H1 (cell line): ENCODE data around the gene PLCB2. TPM values are rescaled to one million over a fixed set of nuclear protein-coding genes. Genes with fewer than 3 reads are reported as not detected.
A peak's percentile ranks its signal among the peaks of the same experiment; 100 is the strongest.

ENCODE experiments used
- CTCF ChIA-PET: fragments of 300-600 bp; sonication (Branson Sonifier 250); formaldehyde crosslinking; loops from one replicate; lab custom pipeline; 2021; ENCODE audit not compliant: partially characterized antibody; lab: Charles Lee
- POLR2A ChIA-PET: fragments of 300-600 bp; sonication (Branson Sonifier 250); formaldehyde crosslinking; loops from one replicate; lab custom pipeline; 2021; ENCODE audit warnings: inconsistent platforms; ENCODE audit not compliant: partially characterized antibody; lab: Charles Lee
- DNase-seq, 2 experiments: peaks; one replicate each; pipeline versions ENCODE4 v3.0.0 to v3.0.0-alpha.2; 2010 to 2022; ENCODE audit warnings: low spot score in 2 of 2, low read depth in 1 of 2, mixed read lengths in 1 of 2
- FAIRE-seq: peaks from 2 replicates; lab custom pipeline; 2011; peaks lifted over from hg19 to GRCh38; lab: Jason Lieb, UNC
- H2AFZ ChIP-seq: 2 replicates; pipeline ENCODE4 v1.8.1; 2012; ENCODE audit warnings: low read length, inconsistent platforms
- H2AK5ac ChIP-seq: 2 replicates; pipeline ENCODE4 v1.6.1; 2013; ENCODE audit warnings: low read depth, low read length
- H2BK120ac ChIP-seq: replicated peaks from 2 replicates; pipeline ENCODE3; 2013; ENCODE audit warnings: low read depth, low read length, inconsistent platforms
- H2BK12ac ChIP-seq: 2 replicates; pipeline ENCODE4 v1.6.1; 2013; ENCODE audit warnings: low read depth, low read length
- H2BK15ac ChIP-seq: 2 replicates; pipeline ENCODE4 v1.6.1; 2013; ENCODE audit warnings: low read length
- H2BK20ac ChIP-seq: 2 replicates; pipeline ENCODE4 v1.6.1; 2013; ENCODE audit warnings: low read length
- H2BK5ac ChIP-seq: 2 replicates; pipeline ENCODE4 v1.6.1; 2013; ENCODE audit warnings: low read depth, low read length
- H3K14ac ChIP-seq: 2 replicates; pipeline ENCODE4 v1.6.1; 2013; ENCODE audit warnings: inconsistent platforms; ENCODE audit not compliant: insufficient read length
- H3K18ac ChIP-seq: 2 replicates; pipeline ENCODE4 v1.6.1; 2013; ENCODE audit warnings: low read length; ENCODE audit errors: extremely low read depth
- H3K23ac ChIP-seq: 2 replicates; pipeline ENCODE4 v1.6.1; 2013; ENCODE audit warnings: inconsistent platforms; ENCODE audit not compliant: insufficient read length
- H3K23me2 ChIP-seq: 2 replicates; pipeline ENCODE4 v1.6.1; 2013; ENCODE audit warnings: low read depth, low read length
- H3K27ac ChIP-seq: 2 replicates; pipeline ENCODE4 v1.6.1; 2011; ENCODE audit warnings: low read depth, low read length, inconsistent platforms
- H3K27me3 ChIP-seq, 4 experiments: replicated peaks in 1 of 4; 1 replicate in 1 of 4; 2 replicates in 3 of 4; pipeline versions ENCODE4 v1.6.1 to v1.8.1; 2011 to 2013; ENCODE audit warnings: low read length in 3 of 4, mild to moderate bottlenecking in 3 of 4, inconsistent platforms in 2 of 4, mixed read lengths in 2 of 4, moderate library complexity in 1 of 4; ENCODE audit not compliant: control insufficient read depth in 3 of 4, insufficient read depth in 3 of 4; ENCODE audit errors: extremely low read depth in 1 of 4
- H3K36me3 ChIP-seq, 4 experiments: 2 replicates each; pipeline versions ENCODE4 v1.6.1 to v1.8.1; 2011 to 2013; ENCODE audit warnings: mild to moderate bottlenecking in 4 of 4, low read length in 3 of 4, moderate library complexity in 2 of 4, control low read depth in 1 of 4, inconsistent platforms in 1 of 4; ENCODE audit not compliant: insufficient read depth in 4 of 4, control insufficient read depth in 2 of 4
- H3K4ac ChIP-seq: replicated peaks from 2 replicates; pipeline ENCODE3; 2013; ENCODE audit warnings: low read length, low read depth, mixed read lengths, inconsistent platforms; ENCODE audit not compliant: insufficient read length
- H3K4me1 ChIP-seq, 4 experiments: replicated peaks in 1 of 4; 1 replicate in 1 of 4; 2 replicates in 3 of 4; pipeline versions ENCODE4 v1.6.1 to v1.8.1; 2011 to 2013; ENCODE audit warnings: low read length in 3 of 4, inconsistent platforms in 2 of 4, mixed read lengths in 1 of 4; ENCODE audit not compliant: insufficient read depth in 4 of 4, control insufficient read depth in 3 of 4
- H3K4me2 ChIP-seq, 2 experiments: 2 replicates each; pipeline versions ENCODE4 v1.6.1 to v1.8.1; 2011 to 2013; ENCODE audit warnings: low read depth in 2 of 2, low read length in 2 of 2, control low read depth in 1 of 2, inconsistent platforms in 1 of 2, mild to moderate bottlenecking in 1 of 2; ENCODE audit not compliant: insufficient read depth in 1 of 2
- H3K4me3 ChIP-seq, 4 experiments: fragments of 200-600, 300-600 bp in 1 of 4; sonication (generic), shearing (Covaris generic), sonication (Bioruptor Twin) in 1 of 4; 2 replicates each; pipeline versions ENCODE4 v1.5.1 to v1.8.1; 2011 to 2016; ENCODE audit warnings: low read length in 4 of 4, low read depth in 3 of 4, control low read depth in 2 of 4, inconsistent platforms in 2 of 4, mild to moderate bottlenecking in 2 of 4, mixed read lengths in 1 of 4, moderate library complexity in 1 of 4; ENCODE audit not compliant: insufficient read depth in 2 of 4; ENCODE audit errors: extremely low read depth in 1 of 4
- H3K56ac ChIP-seq: replicated peaks from 2 replicates; pipeline ENCODE3; 2013; ENCODE audit warnings: low read depth, mild to moderate bottlenecking, mixed read lengths, low read length, inconsistent platforms; ENCODE audit not compliant: insufficient read length
- H3K79me1 ChIP-seq: 2 replicates; pipeline ENCODE4 v1.6.1; 2013; ENCODE audit warnings: low read depth, low read length, control low read depth
- H3K79me2 ChIP-seq, 2 experiments: 2 replicates each; pipeline versions ENCODE4 v1.6.1 to v1.8.1; 2012 to 2013; ENCODE audit warnings: low read length in 2 of 2, mild to moderate bottlenecking in 2 of 2, inconsistent platforms in 1 of 2; ENCODE audit not compliant: insufficient read depth in 2 of 2, control insufficient read depth in 1 of 2
- H3K9ac ChIP-seq, 4 experiments: replicated peaks in 1 of 4; 1 replicate in 1 of 4; 2 replicates in 3 of 4; pipeline versions ENCODE4 v1.6.1 to v1.8.1; 2011 to 2013; ENCODE audit warnings: low read depth in 3 of 4, low read length in 3 of 4, control low read depth in 2 of 4, mild to moderate bottlenecking in 2 of 4, moderate library complexity in 2 of 4, inconsistent platforms in 1 of 4; ENCODE audit errors: extremely low read depth in 1 of 4
- H3K9me3 ChIP-seq, 2 experiments: 2 replicates each; pipeline versions ENCODE4 v1.6.1 to v1.8.1; 2012 to 2013; ENCODE audit warnings: mild to moderate bottlenecking in 2 of 2, moderate library complexity in 2 of 2, control low read depth in 1 of 2, inconsistent platforms in 1 of 2, low read depth in 1 of 2, low read length in 1 of 2, mixed read lengths in 1 of 2; ENCODE audit not compliant: insufficient read depth in 2 of 2
- H4K20me1 ChIP-seq, 2 experiments: replicated peaks in 1 of 2; 2 replicates each; pipeline versions ENCODE3 to v1.8.1; 2011 to 2013; ENCODE audit warnings: inconsistent platforms in 2 of 2, low read length in 2 of 2, mild to moderate bottlenecking in 1 of 2; ENCODE audit not compliant: insufficient read depth in 2 of 2, control insufficient read depth in 1 of 2
- H4K5ac ChIP-seq: 2 replicates; pipeline ENCODE4 v1.6.1; 2013; ENCODE audit warnings: low read length, low read depth, mixed read lengths, inconsistent platforms; ENCODE audit not compliant: insufficient read length
- H4K8ac ChIP-seq: 2 replicates; pipeline ENCODE4 v1.8.0; 2013; ENCODE audit warnings: mild to moderate bottlenecking, moderate library complexity, low read length, inconsistent platforms; ENCODE audit not compliant: insufficient read depth; ENCODE audit errors: extremely low read depth
- H4K91ac ChIP-seq: replicated peaks from 2 replicates; pipeline ENCODE3; 2013; ENCODE audit warnings: low read length, mixed read lengths, inconsistent platforms; ENCODE audit not compliant: insufficient read length
- CBX5 ChIP-seq: fragments of 300-800, 300-1000 bp; sonication (generic); IDR thresholded peaks from 2 replicates; pipeline ENCODE4 v1.7.1; 2016; ENCODE audit warnings: antibody characterized with exemption, low read length, low read depth
- CTCF ChIP-seq, 3 experiments: IDR thresholded peaks; 1 replicate in 2 of 3; 2 replicates in 1 of 3; pipeline versions ENCODE4 v1.5.1 to v1.6.1; 2011; ENCODE audit warnings: low read length in 3 of 3, mild to moderate bottlenecking in 3 of 3, inconsistent platforms in 2 of 3, low read depth in 1 of 3, moderate library complexity in 1 of 3; ENCODE audit not compliant: insufficient read depth in 1 of 3; ENCODE audit errors: control extremely low read depth in 1 of 3
- EZH2 ChIP-seq: fragments of 200-600 bp; sonication (generic); IDR thresholded peaks from 2 replicates; pipeline ENCODE4 v1.7.1; 2012; ENCODE audit warnings: low read depth, mild to moderate bottlenecking, moderate library complexity, low read length, inconsistent platforms; ENCODE audit not compliant: severe bottlenecking
- JUN ChIP-seq: IDR thresholded peaks from 2 replicates; pipeline ENCODE4 v1.6.1; 2011; ENCODE audit warnings: low read depth, mild to moderate bottlenecking, improper control_type of control experiment, low read length
- NANOG ChIP-seq: IDR thresholded peaks from 2 replicates; pipeline ENCODE4 v1.6.1; 2011; ENCODE audit warnings: low read length, low read depth, mild to moderate bottlenecking, inconsistent platforms; ENCODE audit not compliant: insufficient read depth, poor library complexity, severe bottlenecking
- RFX5 ChIP-seq: IDR thresholded peaks from 2 replicates; pipeline ENCODE4 v1.6.1; 2011; ENCODE audit warnings: low read depth, low read length, improper control_type of control experiment, borderline replicate concordance
- TEAD4 ChIP-seq: IDR thresholded peaks from 2 replicates; pipeline ENCODE4 v1.6.1; 2012; ENCODE audit warnings: low read depth, low read length, inconsistent platforms, mixed read lengths
- ZNF274 ChIP-seq: IDR thresholded peaks from 2 replicates; pipeline ENCODE4 v1.7.0; 2012; ENCODE audit warnings: low read length, borderline replicate concordance; ENCODE audit errors: extremely low read depth
- WGBS, 2 experiments: shearing (Covaris generic) in 1 of 2; methylation state at CpG; one replicate each; pipeline versions ENCODE4 v1.1.6 to v1.1.7; 2013 to 2015; ENCODE audit warnings: low lambda C conversion rate in 2 of 2, mixed read lengths in 2 of 2, inconsistent platforms in 1 of 2, low coverage in 1 of 2, missing lambda C conversion rate in 1 of 2; ENCODE audit not compliant: insufficient replicate concordance in 2 of 2, insufficient coverage in 1 of 2, insufficient read length in 1 of 2; ENCODE audit errors: extremely low coverage in 1 of 2, missing lambda C conversion rate in 1 of 2; 5-methylcytosine and 5-hydroxymethylcytosine counted together
- polyA plus RNA-seq, 7 experiments: library from polyadenylated mRNA; depleted of rRNA in 3 of 7; stranded (reverse) in 5 of 7; unstranded in 2 of 7; fragments of >200 nt in 5 of 7; fragments of 200-250 nt in 2 of 7; gene quantifications; 1 replicate in 5 of 7; 2 replicates in 1 of 7; 4 replicates in 1 of 7; pipeline versions ENCODE4 v1.2.1 to v1.2.3, GENCODE V29; 2011 to 2013; ENCODE audit warnings: missing spikeins in 2 of 7, mixed read lengths in 2 of 7
- total RNA-seq: library from RNA; stranded (reverse); fragmentation: NEBNext Ultra II Directional; extraction: Animal tissue kit (Norgen Biotek cat#: 25700); gene quantifications from 2 replicates; pipeline ENCODE4 v1.2.1, GENCODE V29; 2021

PLCB2 gene
- total and polyA plus RNA-seq, 2 of the 8 experiments (the other 6 are each of a cell fraction or from before 2014, with no cell fraction given) = 7.2 to 8.4 TPM

- Histone ChIP-seq H3K9ac (no peak overlapping the region), H2BK120ac (no peak overlapping the region), H4K5ac (no peak overlapping the region)
- no peak for TF ChIP-seq CTCF (IDR thresholded peaks at IDR 0.05; ENCODE audit: control extremely low read depth in 1 of 3, insufficient read depth in 1 of 3, low read depth in 1 of 3, low read length in 3 of 3)
- TF ChIP-seq NANOG = no peak
- no peak for TF ChIP-seq ZNF274
- no peak for TF ChIP-seq TEAD4
- no peak for TF ChIP-seq JUN
- TF ChIP-seq EZH2 = no peak
- TF ChIP-seq CBX5 = no peak
- TF ChIP-seq RFX5 = no peak
These were observed 11.7 kb downstream of the PLCB2 start for GRCh38 chr15:40295877-40296560.

More at GRCh38 chr15:40295877-40296560, 11.7 kb downstream of the PLCB2 start:
- Histone ChIP-seq H2BK5ac (no peak overlapping the region), H2BK15ac (0 out of 2 replicates have a peak overlapping the region, but pooled peaks have one; percentile 29), H3K9me3 (0 out of 4 replicates have a peak, but pooled peaks cover 0 to 3% of the 10 kb centered on the region in 2 experiments), H3K56ac (no peak overlapping the region), H3K79me2 (no peaks in the 10 kb centered on the region), H3K23ac (no peak overlapping the region), H3K4me2 (no peak overlapping the region), H4K20me1 (peaks cover 0 to 1% of the 10 kb centered on the region in 2 experiments), H3K23me2 (peaks cover under 1% of the 10 kb centered on the region; the same call in 1 of the 2 replicates), H4K91ac (no peak overlapping the region), H4K8ac (no peak overlapping the region; the same call in 1 of the 2 replicates), H3K4ac (no peak overlapping the region), H2AFZ (no peak overlapping the region), H3K4me1 (peaks cover 0 to 13% (median 7%) of the 10 kb centered on the region in 4 experiments; a peak in 4 of 7 replicates), H3K79me1 (no peaks in the 10 kb centered on the region), H2AK5ac (no peak overlapping the region), H3K14ac (no peak overlapping the region), H3K4me3 (no peak overlapping the region), H3K27ac (no peak overlapping the region), H3K36me3 (no peaks in the 10 kb centered on the region), H2BK12ac (peak overlapping the region; percentile 63; the same call in 1 of the 2 replicates), H2BK20ac (0 out of 2 replicates have a peak overlapping the region, but pooled peaks have one; percentile 32), H3K18ac (no peak overlapping the region), H3K27me3 (peaks cover 8 to 29% (median 19%) of the 10 kb centered on the region in 4 experiments; a peak in 6 of 7 replicates)
- ChIA-PET CTCF (interaction anchor here (1.0 to 16.2 kb wide), 6 partner anchors 10 to 214 kb away, joined by 3 to 518 read pairs (median 106); partner anchors contain the start of genes ANKRD63, CCDC9B, INAFM2 and PLCB2), POLR2A (interaction anchor here (0.7 to 1.6 kb wide), 5 partner anchors 10 to 56 kb away, joined by 3 to 5 read pairs (median 3); partner anchors contain the start of gene ANKRD63)
- WGBS, 2 experiments = 84% methylated on average over 12 of the region's 12 CpGs; no CpG with 5 or more reads in 1 of the 2 experiments
- FAIRE-seq (no peak), DNase-seq (no peak)
